GM18873 (cell line): ENCODE data around the gene PLXNA4.
"Not testable (repeated sequence)": the region's sequence is repeated elsewhere in the genome, so short reads cannot be mapped to it uniquely, and the experiment has no call there.

Experiments used
- ATAC-seq: cut with Tn5 transposase; IDR thresholded peaks from one replicate; pipeline ENCODE4 v1.9.1; 2021; ENCODE audit warnings: mild to moderate bottlenecking, moderate library complexity, moderate number of reproducible peaks; ENCODE audit not compliant: unreplicated experiment, low FRiP score

PLXNA4 gene

GRCh38 chr7:132191418-132191817, 384.9 kb downstream of the PLXNA4 start:
- ATAC-seq: no peak

GRCh38 chr7:132190683-132191082, 385.6 kb downstream of the PLXNA4 start:
- ATAC-seq: no peak

- ATAC-seq: no peak
Observed at GRCh38 chr7:132189881-132190280, 386.4 kb downstream of the PLXNA4 start.

DNA sequence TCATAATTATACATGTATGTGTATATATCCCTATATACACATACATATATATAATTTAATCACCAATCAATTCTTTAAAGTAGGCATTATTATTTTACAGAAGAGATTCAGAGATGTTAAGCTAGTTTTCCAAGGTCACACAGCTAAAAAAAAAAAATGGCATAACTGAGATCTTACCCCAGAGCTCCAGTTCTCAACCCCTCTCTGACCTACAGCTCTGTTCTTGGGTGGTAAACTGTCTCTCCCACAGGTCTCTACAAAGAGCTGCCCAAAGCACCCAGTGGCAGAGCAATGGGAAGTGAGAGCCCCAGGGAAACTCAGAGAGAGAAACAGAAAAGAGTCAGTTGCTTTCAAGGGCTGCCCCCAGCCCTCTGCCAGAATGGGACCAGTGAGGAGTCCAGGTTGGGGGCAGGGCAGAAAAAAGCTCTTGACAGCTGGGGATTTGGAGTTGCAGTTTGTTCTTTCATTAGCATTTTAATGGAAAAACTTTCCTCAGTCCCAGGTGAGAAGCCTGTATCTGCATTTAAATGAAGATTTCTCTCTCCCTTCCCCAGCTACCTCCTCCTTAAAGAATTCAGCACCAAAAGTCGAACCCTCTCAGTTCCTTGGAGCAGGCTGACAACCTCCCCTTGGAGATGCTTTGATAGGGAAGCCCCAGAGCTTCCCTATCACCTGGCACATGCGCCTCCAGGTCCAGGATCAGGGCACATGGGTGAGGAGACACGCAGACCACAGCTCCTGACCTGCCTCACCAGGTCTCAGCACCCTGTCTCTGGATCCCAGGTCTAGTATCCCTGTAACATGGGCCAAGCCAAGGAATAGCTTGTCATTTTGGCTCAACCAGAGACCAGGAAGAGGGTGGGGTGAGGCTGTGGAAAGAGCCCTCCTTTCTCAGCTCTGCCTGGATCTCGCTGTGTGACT, 388.1 kb downstream of the PLXNA4 start:
- ATAC-seq: no peak

GRCh38 chr7:132187391-132187790, 388.9 kb downstream of the PLXNA4 start:
- ATAC-seq: no peak

GRCh38 chr7:132185150-132185549, 391.1 kb downstream of the PLXNA4 start:
- ATAC-seq: no peak

GRCh38 chr7:132183781-132184380, 392.4 kb downstream of the PLXNA4 start:
- ATAC-seq: no peak

GRCh38 chr7:132182992-132183391, 393.3 kb downstream of the PLXNA4 start:
- ATAC-seq: no peak

DNA sequence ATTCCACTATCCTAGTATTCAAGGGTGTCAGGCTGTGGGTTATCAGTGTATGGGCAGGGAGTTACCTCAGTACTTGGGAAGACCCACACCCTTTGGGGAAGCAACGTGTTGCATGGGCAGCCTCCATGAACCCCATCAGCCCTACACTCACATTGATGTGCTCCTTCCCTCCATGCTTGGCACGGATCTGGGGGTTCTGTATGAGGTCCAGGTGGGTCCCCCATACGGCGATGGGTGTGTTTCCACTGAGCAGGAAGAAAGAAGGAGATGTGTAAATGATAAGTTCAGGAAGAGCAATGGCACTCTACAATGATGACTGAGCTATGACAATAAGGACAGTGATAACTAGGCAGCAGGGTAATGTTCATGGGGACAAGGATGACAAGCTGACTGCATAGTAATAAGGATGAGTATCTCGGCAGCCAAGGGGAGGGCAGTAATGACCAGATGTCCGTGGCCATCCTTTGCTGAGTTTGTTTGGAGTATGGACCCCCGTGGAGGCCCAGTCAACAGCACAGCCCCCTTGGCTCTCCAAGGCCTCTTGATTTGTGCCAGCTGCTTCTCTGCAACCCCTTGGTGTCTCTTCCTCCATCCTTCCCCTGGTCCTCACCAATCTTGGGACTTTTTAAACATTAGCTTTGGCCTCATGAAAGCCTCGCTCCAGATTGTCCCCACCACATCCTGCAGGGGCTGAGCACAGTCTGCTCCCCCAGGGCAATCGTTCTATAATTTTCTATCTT, 394.2 kb downstream of the PLXNA4 start:
- no peak for ATAC-seq

DNA sequence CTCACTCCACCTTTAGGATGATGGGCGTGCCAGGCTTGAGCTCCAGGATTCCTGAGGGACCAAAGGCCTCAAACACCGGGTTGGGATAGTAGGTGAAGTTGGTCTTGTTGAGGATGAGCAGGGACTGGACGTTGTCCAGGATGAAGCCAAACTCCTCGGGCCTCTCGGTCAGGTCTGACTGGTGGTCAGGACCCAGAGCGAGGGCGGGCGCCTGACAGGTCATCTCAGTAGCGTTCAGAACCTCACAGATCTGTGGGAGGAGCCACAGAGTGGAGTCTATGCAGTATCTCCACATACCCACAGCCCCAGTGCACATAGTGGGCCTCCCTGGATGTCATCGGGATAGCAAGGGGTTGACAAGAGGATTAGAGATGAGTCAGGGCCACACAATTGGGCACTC, 394.9 kb downstream of the PLXNA4 start:
- no peak for ATAC-seq

GRCh38 chr7:132180481-132180880, 395.8 kb downstream of the PLXNA4 start:
- ATAC-seq: no peak

DNA sequence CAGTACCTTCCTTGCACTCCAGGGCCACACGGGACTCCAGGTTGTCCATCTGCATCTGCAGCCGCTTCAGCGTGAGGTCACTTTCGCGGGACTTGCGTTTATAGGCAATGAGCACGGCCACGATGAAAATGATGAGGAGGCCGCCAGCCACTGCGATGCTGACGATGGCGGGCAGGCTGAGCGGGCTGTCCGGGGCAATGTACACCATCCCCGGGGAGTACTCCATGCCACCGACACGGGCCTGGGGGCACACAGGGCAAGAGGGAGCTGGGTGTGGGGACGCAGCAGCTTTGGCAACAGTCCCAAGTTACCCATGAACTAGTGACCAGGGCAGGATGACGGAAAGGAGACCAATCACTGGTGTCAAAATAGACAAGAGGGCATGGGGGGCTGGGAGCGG, 396.6 kb downstream of the PLXNA4 start:
- ATAC-seq: no peak

- no peak for ATAC-seq
Observed at GRCh38 chr7:132179080-132179430, 397.2 kb downstream of the PLXNA4 start.

DNA sequence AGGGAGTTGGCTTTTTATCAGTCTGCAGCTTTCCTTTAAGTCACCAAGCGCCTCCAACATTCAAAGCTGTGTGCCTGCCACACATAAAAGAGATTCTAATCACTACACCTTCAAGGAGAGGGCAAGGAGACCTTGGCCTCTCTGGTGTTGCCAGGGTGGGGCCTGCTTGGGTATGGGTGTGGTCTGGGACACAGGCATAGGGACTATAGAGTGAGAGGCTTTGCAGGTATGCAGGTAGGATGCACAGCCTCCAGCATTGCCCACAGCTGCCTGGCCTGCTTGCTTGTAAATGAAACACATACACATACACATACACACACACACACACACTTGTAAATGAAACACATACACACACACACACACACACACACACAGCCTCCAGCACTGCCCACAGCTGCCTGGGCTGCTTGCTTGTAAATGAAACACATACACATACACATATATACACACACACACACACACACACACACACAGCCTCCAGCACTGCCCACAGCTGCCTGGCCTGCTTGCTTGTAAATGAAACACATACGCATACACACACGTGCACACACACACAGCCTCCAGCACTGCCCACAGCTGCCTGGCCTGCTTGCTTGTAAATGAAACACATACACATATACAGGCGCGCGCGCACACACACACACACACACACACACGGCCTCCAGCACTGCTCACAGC, 397.7 kb downstream of the PLXNA4 start:
- not testable (repeated sequence) for ATAC-seq

DNA sequence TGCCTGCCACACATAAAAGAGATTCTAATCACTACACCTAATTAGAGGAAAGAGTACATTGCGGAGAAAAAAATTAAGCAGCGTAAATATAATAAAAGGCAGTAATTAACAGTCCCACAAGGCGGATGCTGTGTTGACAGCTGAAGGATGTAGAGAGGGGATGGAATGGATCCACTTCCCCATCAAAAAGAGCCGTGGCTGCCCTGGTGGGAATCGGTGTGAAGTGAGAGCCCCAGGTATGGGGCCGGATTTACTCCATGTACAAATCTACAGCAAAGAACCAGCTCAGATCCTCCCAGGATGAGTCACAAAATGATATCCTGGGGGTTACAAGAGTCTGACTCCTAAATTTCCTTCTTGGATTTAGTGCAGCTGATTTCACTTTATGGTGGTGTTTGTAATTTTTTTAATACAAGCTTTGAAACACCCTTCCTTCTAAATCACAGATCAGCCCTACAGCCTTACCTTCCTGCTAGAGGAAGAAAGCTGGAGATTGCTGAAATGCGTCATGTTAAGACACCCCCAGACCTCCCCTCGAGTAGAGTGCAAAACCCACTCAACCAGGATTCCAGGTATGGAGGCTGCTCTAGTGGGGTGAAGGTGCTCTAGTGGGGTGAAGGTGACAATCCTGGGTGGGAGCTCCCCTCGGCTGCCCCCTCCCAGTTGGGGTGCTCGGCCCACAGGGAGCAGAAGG, 398.4 kb downstream of the PLXNA4 start:
- ATAC-seq: no peak

DNA sequence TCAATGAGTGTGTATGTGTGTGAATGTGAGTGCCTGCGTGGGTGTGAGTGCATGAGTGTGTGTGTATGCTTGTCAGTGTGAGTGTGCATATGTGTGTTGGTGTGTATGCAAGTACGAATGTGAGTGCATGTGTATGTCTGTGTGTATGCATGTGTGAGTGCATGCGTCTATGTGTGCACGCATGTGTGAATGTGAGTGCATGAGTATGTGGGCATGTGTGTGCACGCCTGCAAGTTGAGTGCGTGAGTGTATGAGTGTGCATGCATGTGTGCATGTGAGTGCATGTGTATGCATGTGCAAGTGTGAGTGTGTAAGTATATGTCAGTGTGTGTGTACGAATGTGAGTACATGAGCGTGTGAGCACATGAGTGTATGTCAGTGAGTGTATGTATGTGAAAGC, 399.6 kb downstream of the PLXNA4 start:
- no peak for ATAC-seq

DNA sequence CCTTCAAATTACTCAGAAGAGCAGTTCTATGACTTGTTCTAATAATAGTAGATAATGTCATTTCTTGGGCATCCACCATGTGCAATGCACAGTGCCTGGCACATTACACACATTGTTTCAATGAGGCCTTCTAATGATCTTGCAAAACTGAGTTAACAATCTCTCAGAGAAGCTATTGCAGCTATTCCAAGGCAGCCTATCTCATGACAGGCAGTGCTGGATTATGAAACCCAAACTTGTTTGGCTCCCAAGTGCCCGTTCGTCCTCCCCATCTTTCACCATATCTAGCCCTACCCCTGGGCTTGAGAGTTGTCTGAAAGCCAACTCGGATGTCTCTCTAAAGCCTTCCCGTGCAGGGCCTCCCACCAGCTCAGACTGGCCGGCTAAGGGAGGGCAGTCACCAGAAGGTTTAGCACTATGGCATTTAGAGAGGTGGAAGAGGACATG, 405.1 kb downstream of the PLXNA4 start:
- no peak for ATAC-seq

DNA sequence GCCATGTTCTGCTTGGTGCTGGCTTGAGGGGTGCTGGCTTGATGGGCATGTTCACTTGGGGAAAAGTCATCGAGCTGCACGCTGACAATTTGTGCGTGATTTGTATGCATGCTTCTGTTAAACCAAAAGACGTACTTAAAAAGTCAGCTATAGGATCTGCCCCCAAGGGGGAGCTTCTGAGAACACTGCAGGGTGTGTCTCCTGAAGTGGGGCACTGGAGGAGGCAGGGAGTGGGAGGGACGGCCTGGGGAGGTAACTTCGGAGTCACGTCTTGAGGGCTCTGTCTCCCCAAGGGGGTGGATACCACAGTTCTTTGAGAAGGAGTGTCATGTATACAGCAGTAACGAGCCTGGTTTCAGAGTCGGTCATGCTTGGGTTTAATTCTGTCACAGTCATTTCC, 406.5 kb downstream of the PLXNA4 start:
- no peak for ATAC-seq

- no peak for ATAC-seq
Observed at GRCh38 chr7:132168239-132168638, 408.0 kb downstream of the PLXNA4 start.

- ATAC-seq: not testable (repeated sequence)
Observed at GRCh38 chr7:132165695-132166094, 410.6 kb downstream of the PLXNA4 start.
